Anterior cingulate cortex (tissue), 58 donors: ENCODE measurements around the gene SUN2.
A peak's percentile ranks its signal among the peaks of the same experiment; 100 is the strongest.

ENCODE experiments used
- DNase-seq, 58 donors: peaks; one replicate each; lab custom pipeline; 2025; lab: John Stamatoyannopoulos, UW

Gene SUN2

DNA sequence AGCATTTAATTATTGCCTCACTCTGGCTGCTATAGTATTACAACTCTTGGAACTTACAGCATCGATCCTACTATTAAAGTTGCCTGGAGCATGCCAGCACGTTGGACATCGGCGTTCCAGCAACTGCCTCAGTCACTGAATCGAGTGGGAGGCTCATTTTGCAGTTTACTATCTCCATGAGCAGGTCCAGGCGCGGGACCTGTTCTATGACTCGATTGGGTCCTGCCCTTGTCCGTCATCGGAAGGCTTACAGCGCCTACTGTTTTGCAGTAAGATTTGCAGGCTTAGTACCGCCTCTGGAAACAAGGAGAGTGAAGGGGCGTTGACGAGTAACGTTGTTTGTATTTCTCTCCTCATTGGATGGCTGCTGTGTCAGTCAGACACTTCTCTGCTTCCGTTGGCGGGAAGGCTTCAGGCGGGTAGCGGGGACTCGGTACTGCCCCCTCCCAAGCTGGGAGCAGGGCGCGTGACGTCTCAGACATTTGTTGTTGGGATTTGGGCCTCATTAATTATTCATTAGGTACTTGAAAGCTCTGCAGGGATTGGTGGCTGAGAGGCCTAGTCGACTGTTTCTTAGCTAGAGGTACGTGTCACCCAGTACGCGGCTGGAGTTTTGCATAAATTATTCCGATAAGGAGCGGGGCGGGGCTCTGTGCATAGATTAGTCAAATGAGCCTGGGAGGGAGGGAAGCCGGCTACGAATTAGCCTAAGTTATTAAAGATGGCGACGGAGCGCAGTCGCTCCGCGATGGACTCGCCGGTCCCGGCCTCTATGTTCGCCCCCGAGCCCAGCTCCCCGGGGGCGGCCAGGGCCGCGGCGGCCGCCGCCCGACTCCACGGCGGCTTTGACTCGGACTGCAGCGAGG is 50.3 kb downstream of the SUN2 start, which contains the start of gene GTPBP1:
TSS of gene GTPBP1 (plus strand) at position 710 of the 866 bp plus-strand sequence. CDS start at position 722, 12 bp downstream.
- DNase-seq, result peak; percentile 92 to 100 (median 99)

DNA sequence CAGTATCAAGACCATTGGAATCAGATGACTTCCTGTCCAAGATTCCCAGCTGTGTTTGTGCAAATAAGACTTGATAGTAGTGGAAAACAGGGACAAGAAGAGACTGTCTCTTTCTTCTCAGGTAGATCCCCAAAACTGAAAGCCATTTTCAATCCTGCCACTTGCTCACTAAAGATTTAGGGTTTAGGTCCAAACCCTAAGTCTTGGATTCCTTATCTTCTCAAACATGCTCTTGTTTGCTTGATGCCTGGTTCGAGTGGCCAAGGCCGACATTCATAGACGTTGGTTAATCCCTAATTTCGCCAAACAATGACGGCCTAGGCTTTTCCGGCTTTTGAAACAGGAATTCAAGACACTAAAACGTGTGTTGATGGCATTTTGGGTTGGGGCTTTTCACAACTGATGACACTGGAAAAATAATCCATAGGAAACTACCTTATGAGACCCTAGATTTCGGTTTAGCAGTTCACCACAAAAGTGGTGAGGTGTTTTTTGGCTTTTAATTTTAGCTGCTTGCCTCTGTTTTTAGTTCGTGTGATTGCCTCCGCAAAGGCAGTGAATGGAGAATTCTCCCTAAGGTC is 51.1 kb downstream of the SUN2 start:
- DNase-seq, result no peak

GRCh38 chr22:38700789-38701628 is 54.8 kb downstream of the SUN2 start, which contains the start of gene JOSD1:
Gene JOSD1, minus strand, starts transcription at chr22:38700943. Its CDS starts 956 bp downstream, at chr22:38699987.
- DNase-seq, result peak; percentile 51 to 96 (median 90)

GRCh38 chr22:38700270-38700788 is 55.5 kb downstream of the SUN2 start:
- DNase-seq, result peak in 8 of 58 donors; percentile 24 to 82 (median 58)

DNA sequence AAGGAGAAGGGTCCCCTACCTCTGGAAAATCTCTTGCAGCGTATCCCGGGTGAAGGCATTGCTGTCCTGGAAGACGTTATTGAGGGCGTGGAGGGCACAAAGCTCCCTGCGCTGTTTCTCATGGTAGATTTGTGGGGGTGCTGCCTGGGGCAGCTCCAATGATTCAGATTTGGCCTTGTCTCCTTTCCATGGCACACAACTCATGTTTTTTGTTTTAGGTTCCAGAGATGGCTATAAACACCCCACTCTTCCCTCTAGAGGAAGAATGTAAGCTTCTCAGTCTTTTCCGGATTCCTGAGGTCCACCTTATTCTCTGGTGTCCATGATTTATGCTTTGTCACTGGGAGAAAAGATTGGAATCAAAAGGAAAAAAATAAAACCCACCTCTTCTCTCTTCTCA is 56.0 kb downstream of the SUN2 start:
- no peak for DNase-seq

GRCh38 chr22:38699143-38699542 is 56.7 kb downstream of the SUN2 start:
- no peak for DNase-seq

- no peak for DNase-seq
Observed at GRCh38 chr22:38698407-38699094, 57.2 kb downstream of the SUN2 start.

DNA sequence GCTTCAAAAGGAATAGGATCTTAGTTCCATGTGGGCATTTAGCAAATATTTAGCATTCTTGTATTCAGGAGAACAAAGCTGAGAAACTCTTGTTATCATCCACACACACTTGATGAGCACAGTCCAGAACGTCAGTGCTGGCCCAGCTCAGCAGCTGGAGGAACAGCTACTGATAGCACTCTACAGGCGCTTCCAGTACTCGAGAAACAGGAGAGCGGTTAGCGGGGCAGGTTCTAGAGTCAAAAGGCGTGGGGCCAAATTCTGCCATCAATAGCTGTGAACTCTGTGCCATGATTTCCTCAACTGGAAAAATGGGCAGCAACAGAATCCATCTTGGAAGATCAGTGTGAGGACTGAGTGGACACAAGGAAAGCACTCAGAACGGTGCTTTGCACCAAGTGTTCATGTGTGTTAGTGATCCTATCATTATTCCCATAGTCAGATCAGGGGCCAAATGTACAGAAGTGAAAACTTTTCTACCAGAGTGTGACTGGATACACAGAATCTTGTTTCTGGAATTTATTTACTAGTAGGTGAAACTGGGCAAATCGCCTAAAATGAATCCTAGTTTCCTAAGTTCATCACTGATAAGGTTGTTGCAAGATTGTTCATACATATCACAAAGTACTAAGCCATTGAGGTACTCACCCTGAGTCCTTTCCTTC is 58.2 kb downstream of the SUN2 start:
- peak in 2 of 58 donors; percentile 15 to 20 for DNase-seq

- no peak for DNase-seq
Observed at GRCh38 chr22:38696606-38697424, 59.0 kb downstream of the SUN2 start.

- no peak for DNase-seq
Observed at GRCh38 chr22:38694940-38695339, 60.9 kb downstream of the SUN2 start.

GRCh38 chr22:38694049-38694448 is 61.7 kb downstream of the SUN2 start:
- no peak for DNase-seq

DNA sequence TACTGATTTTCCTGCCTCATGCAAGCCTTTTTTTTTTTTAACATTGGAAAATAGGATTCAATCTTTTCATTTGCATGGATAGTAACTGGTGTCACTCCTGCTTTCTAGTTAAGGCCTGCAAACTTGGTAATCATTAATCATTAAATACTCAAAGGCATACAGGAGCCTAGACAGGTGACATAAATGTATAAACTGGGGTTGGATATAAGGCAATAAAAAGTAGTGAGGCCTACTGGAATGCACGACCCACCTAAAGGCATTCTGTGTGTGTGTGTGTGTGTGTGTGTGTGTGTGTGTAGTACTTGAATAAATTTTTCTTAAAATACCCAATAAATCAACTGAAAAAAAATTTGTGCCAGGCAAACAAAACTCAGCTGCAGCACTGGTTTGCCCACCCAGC is 66.1 kb downstream of the SUN2 start:
- no peak for DNase-seq

- no peak for DNase-seq
Observed at GRCh38 chr22:38685761-38686160, 70.0 kb downstream of the SUN2 start.

DNA sequence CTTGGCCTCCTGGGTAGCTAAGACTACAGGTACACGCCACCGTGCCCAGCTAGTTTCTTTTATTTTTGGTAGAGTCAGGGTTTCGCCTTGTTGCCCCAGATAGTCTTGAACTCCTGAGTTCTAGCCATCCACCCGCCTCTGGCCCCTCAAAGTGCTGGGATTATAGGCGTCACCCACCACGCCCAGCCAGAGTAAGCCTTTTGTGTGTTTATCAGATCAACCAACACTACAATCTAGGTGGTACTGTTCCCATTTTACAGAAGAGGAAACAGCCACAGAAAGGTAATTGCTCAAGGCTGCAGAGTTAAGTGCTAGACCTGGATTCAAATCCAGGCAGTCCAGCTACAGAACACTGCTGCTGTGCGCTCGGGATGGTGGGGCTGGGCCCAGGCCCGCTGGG is 70.9 kb downstream of the SUN2 start:
- DNase-seq, result no peak
